ENCODE results near the gene TKFC. TPM values are rescaled to one million over a fixed set of nuclear protein-coding genes. Genes with fewer than 3 reads are reported as not detected.

TKFC gene, protein sequence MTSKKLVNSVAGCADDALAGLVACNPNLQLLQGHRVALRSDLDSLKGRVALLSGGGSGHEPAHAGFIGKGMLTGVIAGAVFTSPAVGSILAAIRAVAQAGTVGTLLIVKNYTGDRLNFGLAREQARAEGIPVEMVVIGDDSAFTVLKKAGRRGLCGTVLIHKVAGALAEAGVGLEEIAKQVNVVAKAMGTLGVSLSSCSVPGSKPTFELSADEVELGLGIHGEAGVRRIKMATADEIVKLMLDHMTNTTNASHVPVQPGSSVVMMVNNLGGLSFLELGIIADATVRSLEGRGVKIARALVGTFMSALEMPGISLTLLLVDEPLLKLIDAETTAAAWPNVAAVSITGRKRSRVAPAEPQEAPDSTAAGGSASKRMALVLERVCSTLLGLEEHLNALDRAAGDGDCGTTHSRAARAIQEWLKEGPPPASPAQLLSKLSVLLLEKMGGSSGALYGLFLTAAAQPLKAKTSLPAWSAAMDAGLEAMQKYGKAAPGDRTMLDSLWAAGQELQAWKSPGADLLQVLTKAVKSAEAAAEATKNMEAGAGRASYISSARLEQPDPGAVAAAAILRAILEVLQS
- 58.3 TPM for polyA plus RNA-seq (ENCODE audit: insufficient read length)
- long read RNA-seq, donor 1, full-length matches to known transcripts, result 7 of 17 reads
- long read RNA-seq, donor 1, partial matches to known transcripts, result 10 of 17 reads
- long read RNA-seq, donor 1, other reads (novel, unspliced or antisense), result 0 of 17 reads
- long read RNA-seq, donor 2, full-length matches to known transcripts, result 3 of 3 reads
- long read RNA-seq, donor 2, partial matches to known transcripts, result 0 of 3 reads
- long read RNA-seq, donor 2, other reads (novel, unspliced or antisense), result 0 of 3 reads
- long read RNA-seq, donor 3, full-length matches to known transcripts, result 2 of 2 reads
- long read RNA-seq, donor 3, partial matches to known transcripts, result 0 of 2 reads
- long read RNA-seq, donor 3, other reads (novel, unspliced or antisense), result 0 of 2 reads
- long read RNA-seq, donor 4, result 0 reads
- long read RNA-seq, donor 5, full-length matches to known transcripts, result 8 of 22 reads
- long read RNA-seq, donor 5, partial matches to known transcripts, result 14 of 22 reads
- long read RNA-seq, donor 5, other reads (novel, unspliced or antisense), result 0 of 22 reads
- long read RNA-seq, donor 6, full-length matches to known transcripts, result 7 of 19 reads
- long read RNA-seq, donor 6, partial matches to known transcripts, result 12 of 19 reads
- long read RNA-seq, donor 6, other reads (novel, unspliced or antisense), result 0 of 19 reads
- long read RNA-seq, donor 7, partial matches to known transcripts, result 0 of 3 reads
- long read RNA-seq, donor 7, other reads (novel, unspliced or antisense), result 0 of 3 reads
- long read RNA-seq, donor 8, full-length matches to known transcripts, result 4 of 14 reads
- long read RNA-seq, donor 8, partial matches to known transcripts, result 10 of 14 reads
- long read RNA-seq, donor 8, other reads (novel, unspliced or antisense), result 0 of 14 reads

DNA sequence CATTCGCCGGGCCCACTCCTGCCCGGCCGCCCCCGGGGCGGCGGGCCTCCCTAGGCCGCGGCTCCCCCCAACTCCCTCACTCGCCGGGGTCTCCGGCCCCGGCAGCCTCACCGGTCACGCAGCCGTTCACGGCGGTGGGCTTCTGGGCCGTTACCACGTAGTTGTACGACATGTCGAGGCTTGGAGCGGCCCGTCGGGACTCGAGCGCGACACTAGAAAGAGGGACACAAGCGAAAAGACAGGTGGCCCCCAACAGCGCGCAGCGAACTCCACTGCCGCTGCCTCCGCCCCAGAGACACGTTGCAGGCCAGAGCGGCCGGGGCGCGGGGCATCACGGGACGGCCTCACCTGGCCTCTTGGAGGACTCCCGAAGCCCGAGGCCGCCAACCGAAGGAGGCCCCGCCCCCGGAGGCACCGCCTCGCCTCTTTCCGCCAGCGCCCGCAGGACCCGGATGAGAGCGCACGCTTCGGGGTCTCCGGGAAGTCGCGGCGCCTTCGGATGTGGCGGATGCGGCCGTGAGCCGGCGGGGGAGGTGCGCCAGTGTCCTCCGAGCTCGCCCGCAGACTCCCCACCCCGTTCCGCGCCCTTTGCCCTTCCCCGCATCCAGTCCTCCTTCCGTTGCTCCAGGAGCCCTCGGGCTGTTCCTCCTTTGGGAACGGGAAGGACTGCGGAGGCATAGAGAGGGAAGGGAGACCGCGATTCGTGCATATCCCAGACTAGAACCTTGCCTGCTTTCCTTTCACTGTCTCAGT lies at the start of gene TKFC, which contains the start of gene DDB1:
TSS of gene TKFC (plus strand) at position 432 of the 753 bp plus-strand sequence. CDS start 1,501 bp downstream, outside the sequence.
TSS of gene DDB1 (minus strand) at position 309 of the 753 bp plus-strand sequence. CDS start at position 172, 137 bp downstream.
- peak; percentile 94 for DNase-seq

DNA sequence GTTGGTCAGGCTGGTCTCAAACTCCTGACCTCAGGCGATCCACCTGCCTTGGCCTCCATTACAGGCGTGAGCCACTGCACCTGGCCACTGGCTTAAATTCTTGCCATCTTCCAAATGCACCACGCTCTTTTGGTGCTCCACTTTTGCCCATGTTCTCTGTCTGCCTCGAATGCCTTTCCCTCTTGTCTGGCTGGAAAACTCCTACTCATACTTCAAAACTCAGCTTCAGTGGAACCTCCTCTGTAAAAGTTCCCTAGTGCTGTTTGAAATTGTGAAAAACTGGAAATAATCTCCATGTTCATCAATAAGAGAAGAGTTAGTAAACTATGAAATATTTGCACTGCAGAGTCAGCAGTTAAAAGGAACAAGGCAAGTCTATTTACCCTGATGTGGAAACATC lies 49.4 kb upstream of the TKFC start:
- no peak for DNase-seq

DNA sequence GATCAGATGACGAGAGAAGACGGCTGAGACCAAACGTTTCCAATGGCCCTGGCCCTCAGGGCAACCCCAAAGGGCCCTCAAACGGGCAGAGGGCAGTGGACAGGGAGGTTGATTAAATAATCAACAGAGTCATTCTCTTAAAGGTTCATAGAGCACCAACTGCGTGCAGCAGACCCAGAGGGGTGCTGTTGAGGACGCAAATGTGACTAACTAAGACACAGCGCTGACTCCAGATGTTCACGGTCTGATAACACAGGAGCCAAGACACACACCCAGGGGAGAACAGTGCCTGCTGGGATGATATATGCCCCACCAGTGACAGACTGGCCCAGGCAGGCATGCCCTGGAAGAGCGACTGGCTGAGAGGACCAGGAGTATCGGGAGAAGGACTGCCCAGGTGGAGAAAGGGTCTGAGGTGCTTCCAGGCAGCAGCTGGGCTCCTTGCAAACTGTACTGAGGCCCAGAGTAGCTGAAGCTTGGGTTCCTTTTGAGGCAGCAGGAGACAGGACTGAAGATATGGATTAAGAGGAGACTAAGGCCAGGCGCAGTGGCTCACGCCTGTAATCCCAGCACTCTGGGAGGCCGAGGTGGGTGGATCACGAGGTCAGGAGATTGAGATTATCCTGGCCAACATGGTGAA lies 45.6 kb upstream of the TKFC start:
- DNase-seq, result no peak

DNA sequence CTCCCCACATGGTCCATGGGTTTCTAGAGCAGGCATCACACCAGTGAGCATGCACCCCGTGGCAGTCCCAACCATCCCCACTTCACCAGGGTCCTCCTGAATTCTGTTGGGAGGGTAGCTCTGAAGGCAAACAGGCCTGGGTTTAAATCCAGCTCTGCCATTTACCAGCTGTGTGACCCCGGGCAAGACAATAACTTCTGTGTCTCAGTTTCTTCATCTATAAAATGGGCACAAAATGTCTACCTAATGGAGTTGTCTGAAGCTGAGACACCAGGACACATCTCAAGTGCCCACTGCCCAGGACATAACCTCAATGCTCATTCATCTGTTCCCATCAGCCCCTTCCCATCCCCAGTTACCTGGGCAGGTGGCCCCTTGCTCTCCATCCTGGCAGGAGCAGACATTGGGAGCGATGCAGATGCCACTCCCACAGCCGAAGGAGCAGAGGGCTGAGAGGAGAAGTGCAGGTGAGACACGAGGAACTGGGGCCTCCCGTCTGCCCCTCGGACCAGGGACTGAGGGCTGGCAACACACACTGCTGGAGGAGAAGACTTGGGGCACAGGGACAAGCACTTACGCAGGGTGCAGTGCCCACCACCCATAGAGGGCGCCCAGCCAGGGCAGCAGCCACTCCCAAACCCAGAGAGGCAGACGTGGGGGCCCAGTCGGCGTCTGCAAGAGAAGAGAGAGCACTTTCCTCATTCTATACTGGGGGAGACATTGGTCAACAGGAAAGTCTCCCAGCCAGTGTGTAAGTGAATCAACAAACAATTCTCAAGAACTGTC lies 41.9 kb upstream of the TKFC start:
- no peak for DNase-seq

DNA sequence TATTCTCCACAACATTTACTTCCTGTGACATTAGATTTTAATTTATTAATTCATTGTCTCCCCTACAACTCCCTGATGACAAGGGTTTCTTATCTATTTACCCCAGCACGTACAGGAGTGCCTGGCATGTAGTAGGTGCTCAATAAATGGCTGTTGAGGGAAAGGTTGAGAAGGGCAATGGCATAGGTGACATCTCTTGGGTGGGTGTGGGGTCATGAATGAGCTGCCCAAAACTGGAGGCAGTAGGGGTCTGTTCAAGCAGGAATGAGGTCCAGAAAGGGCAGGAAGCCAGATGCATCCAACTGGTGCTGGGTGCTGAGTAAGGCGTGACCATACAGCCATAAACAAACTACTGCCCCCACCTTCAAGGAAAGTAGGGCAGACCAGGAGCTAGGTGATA lies 40.7 kb upstream of the TKFC start:
- no peak for DNase-seq

DNA sequence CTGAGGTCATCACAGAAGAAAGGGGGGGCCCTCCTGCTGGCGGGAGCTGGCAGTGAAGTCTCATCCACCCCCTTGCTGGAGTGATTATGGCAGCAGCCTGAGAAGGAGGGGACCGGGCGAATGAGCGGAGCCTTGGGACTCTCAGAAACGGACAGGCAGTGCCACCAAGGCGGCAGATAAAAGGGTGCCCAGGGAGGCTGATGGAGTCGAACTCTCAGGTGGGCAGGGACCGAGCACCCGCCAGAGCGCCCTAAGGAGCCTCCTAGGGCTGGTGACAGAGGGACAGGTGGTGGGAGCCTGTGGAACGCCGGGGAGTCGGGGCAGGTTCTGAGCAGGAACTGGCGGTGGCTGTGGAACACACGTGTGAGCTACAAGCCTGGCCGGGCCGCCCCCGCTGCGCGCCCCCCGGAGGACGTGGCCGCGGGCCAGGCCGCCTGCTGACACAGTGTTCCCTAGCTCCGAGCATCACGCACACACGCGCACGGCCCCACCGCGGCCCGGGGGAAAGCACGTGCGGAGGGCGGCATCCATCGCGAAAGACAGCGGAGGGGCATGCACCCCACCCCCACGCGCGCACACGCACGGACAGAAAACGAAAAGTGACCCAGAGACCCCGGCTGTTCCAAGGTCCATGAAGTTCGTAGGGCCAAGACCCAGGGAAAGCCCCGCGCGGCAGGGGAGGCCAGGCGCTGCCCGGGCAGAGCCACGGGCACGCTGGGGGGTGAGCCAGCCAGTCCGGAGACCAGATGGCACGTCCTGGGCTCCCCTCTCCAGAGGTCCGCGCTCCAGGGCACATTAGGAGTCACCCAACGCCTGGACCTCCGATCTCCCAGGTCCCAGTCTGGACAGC lies 38.9 kb upstream of the TKFC start:
- DNase-seq, result no peak

DNA sequence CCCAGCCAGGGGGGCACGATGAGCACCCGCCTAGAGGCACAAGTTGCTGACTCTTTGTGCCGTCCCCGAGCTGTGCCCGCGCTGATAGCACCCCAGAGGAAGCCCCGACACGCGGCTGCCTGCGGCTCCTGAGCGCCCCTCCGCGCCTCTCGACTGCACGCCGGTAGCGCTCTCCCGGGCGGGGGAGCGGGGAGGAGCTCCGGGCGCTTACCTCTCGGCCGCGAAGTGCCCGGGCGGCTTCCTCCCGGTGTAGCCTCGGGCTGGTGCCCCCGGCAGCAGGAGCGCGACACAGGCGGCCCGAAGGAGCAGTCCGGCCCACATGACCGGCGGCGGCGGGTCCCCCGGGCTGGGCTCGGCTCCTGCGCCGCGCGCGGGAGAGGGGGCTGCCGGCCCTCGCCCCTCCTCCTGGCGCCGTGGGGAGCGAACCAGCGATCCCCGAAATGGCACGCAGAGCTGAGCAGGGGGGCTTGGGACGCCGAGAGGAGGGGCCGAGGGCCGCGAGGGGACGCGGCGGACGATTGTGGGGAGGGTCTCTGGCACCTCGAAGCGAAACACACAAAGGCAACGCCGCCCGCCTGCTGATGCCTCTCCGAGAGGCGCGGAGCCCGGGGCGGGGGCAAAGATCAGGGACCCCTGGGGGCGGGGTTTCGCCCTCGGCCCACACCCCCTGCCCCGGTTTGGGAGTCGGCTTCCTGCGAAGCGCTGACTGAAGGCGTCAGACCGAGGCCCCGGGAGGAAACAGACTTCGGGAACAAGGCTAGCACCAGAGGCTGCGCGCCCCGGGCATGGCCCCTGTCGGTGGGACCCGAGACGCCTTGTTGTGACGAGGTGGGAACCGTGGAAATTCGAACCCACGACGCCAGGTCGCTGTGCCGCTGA lies 38.1 kb upstream of the TKFC start, which contains the start of gene VWCE:
TSS of gene VWCE (minus strand) at position 600 of the 879 bp plus-strand sequence. CDS start at position 321, 279 bp downstream.
- DNase-seq, result peak; percentile 64

DNA sequence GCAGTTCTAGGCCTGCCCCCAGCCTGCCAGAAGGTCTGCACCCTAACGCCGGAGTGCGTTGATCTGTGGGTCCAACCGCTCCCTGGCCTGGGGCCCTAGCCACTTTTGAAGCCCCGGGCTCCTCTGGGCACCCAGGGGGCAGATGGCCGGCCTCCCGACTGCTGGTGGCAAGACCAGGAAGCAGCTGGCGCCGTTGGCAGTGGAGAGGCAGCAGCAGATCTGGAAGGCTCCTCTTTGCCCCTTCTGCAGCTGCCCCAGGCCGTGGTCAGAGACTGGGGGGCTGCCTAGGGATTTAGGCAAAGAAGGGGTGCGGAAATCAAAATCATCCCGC lies 37.5 kb upstream of the TKFC start:
- no peak for DNase-seq

DNA sequence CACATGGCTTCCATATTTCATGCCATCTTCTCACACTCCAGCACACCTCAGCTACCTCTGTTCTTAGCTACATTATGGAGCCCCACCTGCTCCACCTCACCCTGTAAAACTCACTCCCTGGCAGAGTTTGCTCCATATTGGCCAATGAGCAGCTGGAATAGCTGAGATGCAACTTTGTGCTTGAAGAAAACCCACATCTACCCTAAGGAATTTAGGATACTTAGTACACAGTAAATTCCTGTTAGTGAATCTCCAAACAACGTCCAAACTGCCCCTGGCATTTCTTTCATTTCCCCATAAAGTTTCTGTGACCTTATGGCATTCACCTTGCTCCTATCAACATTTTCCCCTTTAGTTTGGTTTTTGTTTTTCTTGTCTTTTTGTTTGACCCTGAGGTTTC lies 35.7 kb upstream of the TKFC start:
- DNase-seq, result no peak

DNA sequence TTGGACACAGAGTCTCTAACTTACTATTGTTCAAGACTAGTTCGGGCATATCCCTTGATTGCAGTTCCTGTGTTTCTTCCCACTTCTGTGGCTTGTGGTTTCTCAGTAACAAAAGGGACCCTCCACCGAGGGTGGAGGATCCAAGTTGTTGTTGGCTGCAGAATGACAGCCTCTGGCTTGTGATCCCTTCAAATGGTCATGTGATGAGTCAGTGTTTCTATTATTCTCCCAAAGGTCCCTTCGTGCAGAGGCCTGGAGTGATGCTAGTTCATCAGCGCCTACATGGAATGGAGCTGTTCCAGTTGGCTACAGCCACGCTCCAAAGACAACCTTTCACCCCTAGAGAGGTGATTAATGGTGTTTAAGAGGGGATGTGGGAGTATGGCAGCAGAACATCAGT lies 35.3 kb upstream of the TKFC start:
- DNase-seq, result no peak

DNA sequence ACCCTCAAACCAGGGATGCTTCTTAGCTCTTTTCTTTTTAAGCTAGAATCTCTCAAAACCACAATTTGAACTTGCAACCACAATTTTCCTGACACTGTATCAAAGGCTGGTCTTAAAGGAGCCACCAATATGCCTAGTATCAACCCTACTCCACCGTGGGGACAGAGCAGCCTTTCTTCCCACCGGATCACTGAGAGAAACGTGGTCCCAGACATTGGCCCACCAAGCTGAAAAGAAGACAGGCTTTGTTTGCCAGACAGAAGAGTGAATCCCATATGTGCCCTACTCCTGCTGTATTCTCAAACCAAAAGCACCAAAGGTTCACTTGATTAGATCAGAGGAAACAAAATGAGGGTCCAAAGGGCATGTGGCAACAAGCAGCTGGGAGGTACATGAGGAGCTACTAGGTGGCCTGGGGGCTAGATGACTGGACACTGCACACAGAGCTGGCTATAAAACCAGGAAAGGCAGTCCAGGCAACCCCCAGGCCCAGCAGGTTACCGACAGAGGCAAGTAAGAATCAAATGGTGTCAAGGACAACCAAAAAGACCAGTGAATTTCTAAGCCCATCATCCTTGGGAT lies 34.3 kb upstream of the TKFC start:
- DNase-seq, result no peak

DNA sequence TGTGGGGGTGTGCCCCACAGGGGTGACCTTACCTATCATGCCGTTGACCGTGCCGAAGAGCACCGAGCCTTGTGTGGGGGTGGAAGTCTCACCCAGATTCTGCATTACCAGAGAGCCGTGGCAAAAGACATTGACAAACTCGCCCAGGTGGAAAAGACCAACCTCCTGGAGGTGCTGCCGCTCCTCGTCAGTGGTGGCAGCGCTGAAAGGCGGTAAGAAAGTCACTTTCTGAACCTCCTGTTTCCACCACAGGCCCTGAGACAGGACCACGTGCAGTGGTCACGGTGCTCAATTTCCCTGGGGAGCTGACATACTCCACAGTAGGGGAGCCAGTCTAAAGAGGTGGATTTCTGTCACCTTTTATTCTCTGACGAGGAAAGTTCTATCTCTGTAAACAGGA lies 30.5 kb upstream of the TKFC start:
- no peak for DNase-seq

DNA sequence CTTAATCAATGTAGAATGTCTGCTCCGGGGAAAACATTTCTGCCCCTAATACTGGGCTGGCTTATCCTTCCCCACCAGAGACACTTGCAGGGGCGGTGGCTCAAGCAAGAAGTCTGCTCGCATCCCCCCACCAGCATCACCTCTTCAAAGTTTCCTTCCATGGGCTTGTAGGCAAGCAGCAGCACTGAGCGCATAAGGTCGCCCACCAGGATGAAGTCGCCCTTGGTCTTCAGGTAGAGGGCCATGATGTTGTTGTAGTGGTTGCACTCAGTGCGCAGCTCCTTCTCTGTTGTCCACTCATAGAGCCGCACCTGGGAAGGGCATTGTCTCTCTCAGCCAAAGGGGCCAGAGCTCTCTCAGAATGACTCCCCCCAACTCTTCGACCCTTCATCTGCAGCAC lies 29.3 kb upstream of the TKFC start:
- no peak for DNase-seq

DNA sequence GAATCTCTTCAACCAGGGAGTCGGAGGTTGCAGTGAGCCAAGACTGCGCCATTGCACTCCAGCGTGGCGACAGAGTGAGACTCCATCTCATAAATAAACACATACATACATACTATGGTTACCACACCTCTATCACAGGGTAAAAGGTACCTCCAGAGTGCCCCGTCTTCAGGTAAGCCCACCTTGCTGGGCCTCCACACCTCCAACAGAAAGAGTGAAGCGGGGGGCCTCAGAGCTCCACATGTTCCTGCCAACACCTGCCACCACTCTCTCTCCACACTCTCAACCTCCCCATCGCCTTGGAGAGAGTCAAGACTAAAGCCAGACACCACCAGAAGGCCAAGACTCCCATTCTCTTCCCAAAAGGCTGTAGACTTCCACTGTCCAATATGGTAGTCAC lies 27.6 kb upstream of the TKFC start:
- no peak for DNase-seq

DNA sequence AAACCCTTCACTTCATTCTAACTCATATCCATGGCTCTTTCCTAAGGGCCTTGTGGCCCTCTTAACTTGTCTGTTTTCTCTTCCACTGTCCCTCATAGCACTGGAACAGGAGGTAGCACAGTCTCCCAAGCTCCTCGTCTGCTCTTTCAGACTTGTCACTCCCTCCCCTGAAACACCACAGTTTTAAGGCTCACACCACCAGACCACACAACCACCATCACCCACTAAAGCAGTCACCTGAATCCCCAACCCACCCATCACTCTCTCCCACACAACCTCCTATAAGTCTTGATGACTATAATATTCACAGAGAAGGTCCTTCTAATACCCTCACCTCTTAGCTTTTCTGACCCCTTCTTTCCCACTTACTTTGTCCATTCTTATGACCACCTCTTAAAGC lies 26.8 kb upstream of the TKFC start:
- no peak for DNase-seq

DNA sequence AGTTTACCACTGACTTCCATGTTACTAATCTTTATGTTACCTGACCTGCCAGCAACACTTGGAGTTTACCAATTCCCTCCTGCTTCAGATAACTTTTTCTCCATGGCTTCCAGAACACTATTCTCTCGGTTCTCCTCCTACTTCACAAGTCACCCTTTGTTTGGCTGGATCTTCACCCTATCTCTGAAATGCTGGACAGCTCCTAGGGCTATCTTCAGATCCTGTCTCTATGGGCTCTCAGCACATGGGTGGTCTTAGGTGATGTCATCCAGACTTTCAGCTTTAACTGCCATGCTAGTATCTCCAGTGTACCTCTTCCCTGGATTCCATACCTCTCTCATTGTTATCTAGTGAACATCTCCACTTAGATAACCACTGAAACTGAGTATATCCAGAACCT lies 25.7 kb upstream of the TKFC start:
- no peak for DNase-seq

DNA sequence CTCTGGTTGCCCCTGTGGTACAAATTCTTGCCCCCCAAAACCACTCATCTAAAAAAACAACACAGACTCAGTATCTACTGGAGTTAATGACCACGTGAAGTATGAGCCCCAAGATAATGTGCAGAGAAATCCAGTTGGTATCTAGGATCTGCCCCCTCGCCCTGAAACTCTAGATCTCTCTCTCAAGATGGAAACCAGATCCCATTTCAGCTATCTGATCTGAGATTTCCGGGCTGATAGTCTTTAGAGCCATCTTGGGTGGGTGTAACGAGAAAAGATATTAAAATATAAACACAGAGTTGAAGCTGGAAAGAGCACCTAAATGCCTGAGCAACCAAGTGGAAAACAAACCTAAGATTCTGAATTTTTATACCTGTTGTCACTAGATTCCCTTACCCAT lies 23.9 kb upstream of the TKFC start:
- no peak for DNase-seq

All from left kidney (tissue), 8 donors.